ENCODE results near the gene INPP4A.
"Not testable (repeated sequence)": the region's sequence is repeated elsewhere in the genome, so short reads cannot be mapped to it uniquely, and the experiment has no call there.

Gene INPP4A

DNA sequence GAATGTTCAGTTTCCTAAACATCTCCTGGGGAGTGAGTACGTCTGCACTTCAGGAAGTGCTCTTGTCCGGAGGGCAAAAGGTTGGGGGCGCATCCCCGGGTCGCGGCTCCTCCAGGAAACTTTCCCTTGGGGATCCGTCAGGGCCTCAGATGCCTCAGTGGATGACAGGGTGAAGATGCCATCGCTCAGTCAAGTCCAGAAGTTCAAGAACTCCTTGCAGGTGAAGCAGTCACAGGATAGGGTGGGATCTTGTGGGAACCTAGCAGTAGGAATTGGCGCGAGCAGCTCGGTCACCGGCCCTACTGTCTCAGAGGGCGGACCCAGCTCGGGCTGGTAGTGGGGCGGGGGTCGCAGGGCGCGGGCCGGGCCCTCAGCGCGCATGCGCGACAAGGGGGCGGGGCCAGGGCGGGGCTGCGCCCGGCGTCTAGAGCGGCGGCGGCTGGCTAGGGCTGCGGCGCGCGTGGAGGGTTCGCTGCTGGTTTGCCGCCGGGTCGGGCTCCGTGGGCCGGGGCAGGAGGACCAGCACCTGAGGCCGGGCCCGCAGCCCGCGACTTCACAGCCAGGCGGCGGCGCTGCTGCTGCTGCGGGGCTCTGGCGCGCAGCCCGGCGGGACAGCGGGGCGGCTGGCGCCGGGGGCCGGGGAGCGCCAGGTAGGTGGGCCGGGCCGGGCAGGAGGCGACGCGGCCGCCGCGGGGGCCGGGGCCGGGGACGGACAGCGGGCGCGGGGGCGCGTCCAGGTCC, at the start of gene INPP4A:
TSS of gene INPP4A (plus strand) at position 423 of the 741 bp plus-strand sequence. CDS start 75,191 bp downstream, outside the sequence.
- peak; percentile 64 for DNase-seq

GRCh38 chr2:98395977-98396376, 48.7 kb upstream of the INPP4A start:
- no peak for DNase-seq

GRCh38 chr2:98396745-98397355, 47.8 kb upstream of the INPP4A start:
- DNase-seq = no peak

- no peak for DNase-seq
Observed at GRCh38 chr2:98399140-98399539, 45.5 kb upstream of the INPP4A start.

DNA sequence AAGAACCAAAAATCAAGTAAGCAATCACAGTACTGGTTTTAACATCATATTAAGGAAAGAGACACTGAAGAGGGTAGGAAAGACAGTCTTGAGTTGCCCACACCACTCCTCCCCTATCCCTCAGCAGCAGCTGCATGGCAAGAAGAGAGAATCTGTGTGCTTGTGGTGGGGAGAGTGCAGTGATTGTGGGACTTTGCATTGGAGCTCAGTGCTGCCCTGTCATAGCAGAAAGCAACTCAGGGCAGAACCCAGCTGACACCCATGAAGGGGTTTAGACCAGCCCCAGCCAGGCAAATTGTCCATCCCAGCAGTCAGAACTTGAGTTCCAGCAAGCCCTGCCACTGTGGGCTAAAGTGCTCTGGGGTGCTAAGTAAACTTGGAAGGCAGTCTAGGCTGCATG, 40.8 kb upstream of the INPP4A start:
- no peak for DNase-seq

DNA sequence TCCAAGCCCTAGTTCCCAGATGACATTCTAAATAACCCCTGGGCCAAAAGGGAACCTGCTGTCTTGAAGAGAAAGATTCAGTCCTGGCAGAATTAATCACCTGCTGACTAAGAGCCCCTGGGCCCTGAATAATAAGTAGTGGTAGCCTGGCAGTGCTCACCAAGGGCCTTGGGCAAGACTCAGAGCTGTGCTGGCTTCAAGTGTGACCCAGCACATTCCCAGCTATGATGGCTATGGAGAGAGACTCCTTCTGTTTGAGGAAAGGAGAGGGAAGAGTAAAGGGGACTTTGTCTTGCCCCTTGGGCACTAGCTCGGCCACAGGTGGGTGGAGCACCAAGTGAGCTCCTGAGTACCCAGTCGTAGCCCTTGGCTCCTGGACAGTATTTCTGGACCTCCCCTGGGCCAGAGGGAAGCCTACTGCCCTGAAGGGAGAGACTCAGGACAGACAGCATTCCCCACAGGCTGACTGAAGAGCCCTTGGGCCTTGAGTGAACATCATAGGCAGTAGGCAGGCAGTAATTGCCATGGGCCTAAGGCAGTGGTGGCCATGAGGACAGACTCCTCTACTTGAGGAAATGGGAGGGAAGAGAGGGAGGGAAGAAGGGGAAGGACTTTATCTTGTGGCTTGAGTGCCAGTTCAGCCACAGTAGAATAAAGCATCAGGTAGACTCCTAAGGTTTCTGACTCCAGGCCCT, 40.0 kb upstream of the INPP4A start:
- DNase-seq = no peak

GRCh38 chr2:98405301-98405700, 39.4 kb upstream of the INPP4A start:
- no peak for DNase-seq

- no peak for DNase-seq
Observed at GRCh38 chr2:98408155-98408554, 36.5 kb upstream of the INPP4A start.

DNA sequence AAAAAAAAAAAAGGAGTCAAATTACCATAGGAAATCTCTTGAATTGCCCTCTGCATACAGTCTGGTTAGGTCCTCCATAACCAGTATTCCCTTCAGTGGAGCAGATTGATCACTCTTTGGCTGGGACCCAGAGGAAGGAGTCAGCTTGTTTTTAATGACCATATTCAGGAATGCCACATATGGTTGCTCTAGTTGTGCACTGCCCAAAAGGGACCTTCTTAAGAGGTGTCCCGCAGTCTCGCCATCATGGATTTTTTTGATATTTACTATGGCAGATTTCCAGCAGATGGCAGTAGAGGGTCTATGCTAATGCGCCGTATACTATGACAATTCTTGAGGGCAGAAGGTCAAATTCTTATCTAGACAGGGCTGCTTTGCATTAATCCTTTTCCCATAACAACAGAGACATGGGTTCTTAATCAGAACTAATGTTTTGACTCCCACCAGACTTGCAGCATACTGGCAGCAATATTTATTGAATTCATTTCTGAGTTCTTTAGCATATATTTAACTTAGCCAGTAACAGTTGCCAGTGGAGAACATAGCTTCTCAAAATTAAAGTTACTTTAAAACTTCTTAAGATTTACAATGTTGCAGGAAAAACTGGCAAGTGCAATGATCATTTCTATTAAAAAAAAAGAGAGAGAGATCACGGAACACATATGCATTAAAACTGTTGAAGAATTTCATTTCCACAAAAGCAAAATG, 31.8 kb upstream of the INPP4A start:
- peak; percentile 28 for DNase-seq

- DNase-seq = not testable (repeated sequence)
Observed at GRCh38 chr2:98414246-98414645, 30.4 kb upstream of the INPP4A start.

DNA sequence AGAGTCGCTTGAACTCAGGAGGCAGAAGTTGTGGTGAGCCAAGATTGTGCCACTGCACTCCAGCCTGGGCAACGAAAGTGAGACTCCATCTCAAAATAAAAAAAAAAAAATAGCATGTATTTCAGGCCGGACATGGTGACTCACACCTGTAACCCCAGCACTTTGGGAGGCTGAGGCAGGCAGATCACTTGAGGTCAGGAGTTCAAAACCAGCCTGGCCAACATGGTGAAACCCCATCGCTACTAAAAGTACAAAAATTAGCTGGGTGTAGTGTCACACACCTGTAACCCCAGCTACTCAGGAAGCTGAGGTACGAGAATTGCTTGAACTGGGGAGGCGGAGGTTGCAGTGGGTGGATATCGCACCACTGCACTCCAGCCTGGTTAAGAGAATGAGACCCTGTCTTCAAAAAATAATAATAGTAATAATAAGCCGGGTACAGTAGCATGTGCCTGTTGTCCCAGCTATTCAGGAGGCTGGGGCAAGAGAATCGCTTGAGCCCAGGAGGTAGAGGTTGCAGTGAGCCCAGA, 28.9 kb upstream of the INPP4A start:
- not testable (repeated sequence) for DNase-seq

DNA sequence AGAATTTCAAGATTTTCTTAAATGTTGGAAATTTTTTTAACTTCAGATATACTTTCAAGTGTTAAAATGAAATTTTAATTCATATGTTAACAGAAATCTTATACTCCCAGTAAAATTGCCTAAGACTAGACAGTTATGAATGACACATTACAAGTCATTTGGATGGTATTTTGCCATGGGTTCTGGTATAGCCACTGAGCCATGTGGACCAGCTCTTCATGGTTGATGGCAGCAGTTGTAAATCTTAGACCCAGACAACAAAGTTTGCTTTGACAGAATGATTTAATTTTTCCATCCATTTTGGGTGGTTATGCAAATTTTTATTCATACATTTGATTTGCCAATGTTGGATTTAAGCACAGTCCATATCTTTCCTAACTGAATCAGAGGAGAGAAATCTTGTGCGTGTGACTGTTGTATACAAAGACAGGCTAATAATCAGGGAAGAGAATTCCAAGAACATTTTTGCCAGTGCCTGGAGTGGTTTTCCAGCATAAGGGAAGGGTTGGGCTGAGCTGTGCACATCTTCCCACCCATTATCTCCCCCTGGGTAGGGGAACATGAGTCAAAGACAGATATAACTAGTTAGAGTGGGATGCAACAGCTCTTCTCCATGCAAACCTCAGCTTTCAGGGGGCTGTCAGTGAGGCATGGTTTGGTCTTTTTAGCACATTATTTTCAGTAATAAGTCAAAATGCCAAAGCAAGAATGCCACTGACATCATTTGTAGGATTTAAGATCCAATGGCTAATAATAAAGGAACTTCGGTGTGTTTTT, 28.1 kb upstream of the INPP4A start:
- DNase-seq = no peak

DNA sequence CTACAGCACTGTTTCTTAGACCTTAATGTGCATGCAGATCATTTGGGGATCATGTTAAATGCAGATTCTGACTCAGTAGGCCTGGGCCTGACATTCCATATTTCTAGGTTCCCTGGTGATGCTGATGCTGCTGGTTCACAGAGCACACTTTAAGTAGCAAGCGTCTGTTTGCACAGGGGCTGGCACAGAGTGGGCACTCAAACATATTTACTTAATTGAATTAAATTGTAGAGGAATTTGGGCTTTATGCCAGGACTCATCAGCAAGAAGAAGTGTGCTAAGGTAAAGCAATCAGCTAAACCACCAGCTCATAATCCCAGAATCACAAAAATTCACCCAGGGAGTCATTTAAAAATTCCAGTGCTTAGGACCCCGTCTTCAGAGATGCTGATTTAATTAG, 25.1 kb upstream of the INPP4A start:
- no peak for DNase-seq

- no peak for DNase-seq
Observed at GRCh38 chr2:98419977-98420725, 24.5 kb upstream of the INPP4A start.

DNA sequence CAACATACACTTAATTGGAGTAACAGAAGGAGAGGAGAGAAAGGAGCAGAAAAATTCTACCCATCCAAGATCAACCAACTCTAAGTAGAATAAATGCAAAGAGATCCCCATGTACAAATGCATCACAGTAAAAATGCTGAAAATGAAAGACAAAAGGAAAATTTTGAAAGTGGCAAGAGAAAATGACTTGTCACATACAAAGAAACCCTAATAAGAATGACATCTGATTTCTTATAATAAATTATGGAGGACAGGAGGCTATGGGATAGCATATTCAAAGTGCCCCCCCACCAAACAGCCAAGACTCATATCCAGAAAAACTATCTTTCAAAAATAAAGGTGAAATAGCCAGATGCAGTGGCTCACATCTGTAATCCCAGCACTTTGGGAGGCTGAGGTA, 22.2 kb upstream of the INPP4A start:
- DNase-seq = no peak

DNA sequence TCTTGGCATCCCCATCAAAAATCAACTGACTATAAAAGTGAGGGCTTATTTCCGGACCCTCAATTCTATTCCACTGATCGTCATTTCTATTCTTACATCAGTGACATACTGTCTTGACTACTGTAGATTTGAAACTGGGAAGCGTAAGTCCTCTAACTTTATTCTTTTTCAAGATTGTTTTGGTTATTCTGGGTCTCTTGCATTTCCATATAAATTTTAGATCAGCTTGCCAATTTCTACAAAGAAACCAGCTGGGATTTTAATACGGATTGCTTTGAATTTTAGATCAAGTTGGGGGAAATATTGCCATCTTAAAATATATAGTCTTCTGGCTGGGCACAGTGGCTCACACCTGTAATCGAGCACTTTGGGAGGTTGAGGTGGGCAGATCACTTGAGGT, 17.9 kb upstream of the INPP4A start:
- no peak for DNase-seq

GRCh38 chr2:98432145-98432544, 12.5 kb upstream of the INPP4A start:
- DNase-seq = no peak

GRCh38 chr2:98433363-98433964, 11.2 kb upstream of the INPP4A start:
- no peak for DNase-seq

DNA sequence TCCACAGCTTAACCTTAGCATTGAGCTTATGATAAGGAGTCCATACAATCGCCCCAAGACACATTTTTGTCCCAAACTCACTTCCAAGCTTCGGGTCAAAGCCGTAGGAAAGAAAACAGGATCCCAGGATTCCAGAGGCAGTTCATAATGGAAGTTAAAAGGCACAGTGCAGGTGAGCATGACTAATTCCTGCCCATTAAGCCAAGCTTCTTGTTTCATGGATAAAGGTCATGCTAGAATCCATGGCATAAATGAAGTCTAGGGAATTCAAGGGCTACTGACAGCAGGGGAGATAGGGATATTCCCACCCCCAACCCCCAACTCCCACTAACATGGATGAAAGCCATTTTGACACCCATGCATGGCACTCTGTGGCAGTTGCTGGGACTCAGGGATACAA, 10.2 kb upstream of the INPP4A start:
- no peak for DNase-seq

DNA sequence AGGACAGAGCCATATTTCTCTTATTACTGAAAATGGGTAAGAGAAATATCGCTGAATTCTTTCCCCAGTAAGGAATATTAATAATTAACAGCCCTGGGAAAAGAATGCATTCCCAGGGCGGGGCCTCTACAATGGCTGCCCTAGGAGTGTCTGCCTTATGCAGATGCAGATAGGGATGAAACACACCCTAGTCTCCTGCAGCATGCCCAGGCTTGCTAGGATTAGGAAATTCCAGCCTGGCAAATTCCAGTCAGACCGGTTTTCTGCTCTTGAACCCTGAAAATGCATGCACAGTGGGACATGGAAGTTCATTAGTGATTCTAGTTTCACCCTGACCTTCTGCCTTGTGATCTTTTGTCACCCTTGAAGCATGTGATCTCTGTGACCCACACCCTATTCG, 9.0 kb upstream of the INPP4A start:
- not testable (repeated sequence) for DNase-seq

GRCh38 chr2:98436734-98437133, 7.9 kb upstream of the INPP4A start:
- DNase-seq = no peak

All from NCI-H1092 (cell line).